SK-N-MC (cell line): ENCODE data around the gene COQ8B.

Source experiments
- EZH2 ChIP-seq: fragments of 200-600 bp; sonication (generic); IDR thresholded peaks from one replicate; pipeline ENCODE4 v1.6.1; 2017; ENCODE audit warnings: antibody characterized with exemption
- FOXP2 ChIP-seq: optimal IDR thresholded peaks from 2 replicates; pipeline ENCODE3; 2011; ENCODE audit warnings: mild to moderate bottlenecking, moderate library complexity; ENCODE audit not compliant: insufficient read depth; ENCODE audit errors: extremely low read length, control extremely low read depth
- POLR2AphosphoS5 ChIP-seq: IDR thresholded peaks from 2 replicates; pipeline ENCODE4 v1.6.1; 2012; ENCODE audit warnings: mild to moderate bottlenecking, low read depth, low read length, borderline replicate concordance

DNA sequence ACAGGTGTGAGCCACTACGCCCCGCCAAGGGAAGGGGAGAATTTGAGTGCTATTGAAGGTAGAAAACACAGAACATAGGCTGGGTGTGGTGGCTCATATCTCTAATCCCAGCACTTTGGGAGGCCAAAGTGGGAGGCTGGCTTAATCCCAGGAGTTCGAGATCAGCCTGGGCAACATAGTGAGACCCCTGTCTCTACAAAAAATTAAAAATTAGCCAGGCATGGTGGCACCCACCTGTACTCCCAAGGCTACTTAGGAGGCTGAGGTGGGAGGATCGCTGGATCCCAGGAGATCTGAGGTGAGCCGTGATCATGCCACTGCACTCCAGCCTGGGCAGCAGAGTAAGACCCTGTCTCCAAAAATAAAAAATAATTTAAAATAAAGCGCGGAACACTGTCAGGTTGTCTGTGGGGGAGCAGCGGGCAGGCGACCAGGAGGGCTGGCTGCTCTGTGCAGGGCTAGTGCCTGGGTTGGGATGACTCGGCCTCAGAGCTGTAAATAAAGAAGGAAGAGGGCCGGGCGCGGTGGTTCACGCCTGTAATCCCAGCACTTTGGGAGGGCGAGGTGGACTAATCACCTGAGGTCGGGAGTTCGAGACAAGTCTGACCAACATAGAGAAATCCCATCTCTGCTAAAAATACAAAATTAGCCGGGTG, 74.5 kb downstream of the COQ8B start:
- TF ChIP-seq EZH2 (no peak), POLR2AphosphoS5 (no peak), FOXP2 (no peak)
